ENCODE measurements around the gene HOXD10.

HOXD10 gene

DNA sequence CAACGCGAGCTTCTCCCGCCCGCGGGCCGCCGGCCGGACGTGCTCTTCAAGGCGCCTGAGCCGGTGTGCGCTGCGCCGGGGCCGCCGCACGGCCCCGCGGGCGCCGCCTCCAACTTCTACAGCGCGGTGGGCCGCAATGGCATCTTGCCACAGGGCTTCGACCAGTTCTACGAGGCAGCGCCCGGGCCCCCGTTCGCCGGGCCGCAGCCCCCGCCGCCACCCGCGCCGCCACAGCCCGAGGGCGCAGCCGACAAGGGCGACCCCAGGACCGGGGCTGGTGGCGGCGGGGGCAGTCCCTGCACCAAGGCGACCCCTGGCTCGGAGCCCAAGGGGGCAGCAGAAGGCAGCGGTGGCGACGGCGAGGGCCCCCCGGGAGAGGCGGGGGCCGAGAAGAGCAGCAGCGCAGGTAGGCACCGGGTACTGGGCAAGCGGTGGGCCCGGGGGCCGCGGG lies 8.8 kb upstream of the HOXD10 start:
- peak in 1 of 2 experiments; percentile 36 for DNase-seq

DNA sequence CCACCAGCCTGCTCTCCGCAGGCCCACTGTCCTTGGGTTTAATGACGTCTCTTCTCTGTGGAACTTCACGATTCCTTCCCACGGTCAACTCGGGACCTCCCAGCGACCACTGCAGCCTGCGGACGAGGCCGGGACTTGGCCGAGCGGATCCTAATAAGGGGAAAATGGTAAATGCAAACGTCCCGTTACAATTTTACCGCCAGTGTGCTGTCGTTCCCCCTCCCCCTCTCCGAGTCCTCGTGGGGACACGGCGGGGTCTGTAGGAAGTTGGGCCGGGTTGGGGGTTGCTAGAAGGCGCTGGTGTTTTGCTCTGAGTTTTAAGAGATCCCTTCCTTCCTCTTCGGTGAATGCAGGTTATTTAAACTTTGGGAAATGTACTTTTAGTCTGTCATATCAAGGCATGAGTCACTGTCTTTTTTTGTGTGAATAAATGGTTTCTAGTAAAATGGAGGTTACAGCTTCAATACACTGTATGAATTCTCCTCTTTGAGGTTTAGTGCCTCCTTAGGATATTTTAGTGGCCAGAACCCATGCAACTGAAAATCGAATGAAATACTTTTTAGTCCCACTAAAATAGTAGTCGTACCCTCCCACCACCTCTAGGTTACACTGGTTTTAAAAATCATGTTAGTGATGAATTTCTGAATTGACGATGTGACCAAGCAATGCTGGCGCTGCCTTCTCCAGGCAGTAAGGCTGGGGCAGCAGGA lies 7.2 kb upstream of the HOXD10 start:
- no peak for DNase-seq

GRCh38 chr2:176109946-176110345 lies 6.6 kb upstream of the HOXD10 start:
- no peak for DNase-seq

DNA sequence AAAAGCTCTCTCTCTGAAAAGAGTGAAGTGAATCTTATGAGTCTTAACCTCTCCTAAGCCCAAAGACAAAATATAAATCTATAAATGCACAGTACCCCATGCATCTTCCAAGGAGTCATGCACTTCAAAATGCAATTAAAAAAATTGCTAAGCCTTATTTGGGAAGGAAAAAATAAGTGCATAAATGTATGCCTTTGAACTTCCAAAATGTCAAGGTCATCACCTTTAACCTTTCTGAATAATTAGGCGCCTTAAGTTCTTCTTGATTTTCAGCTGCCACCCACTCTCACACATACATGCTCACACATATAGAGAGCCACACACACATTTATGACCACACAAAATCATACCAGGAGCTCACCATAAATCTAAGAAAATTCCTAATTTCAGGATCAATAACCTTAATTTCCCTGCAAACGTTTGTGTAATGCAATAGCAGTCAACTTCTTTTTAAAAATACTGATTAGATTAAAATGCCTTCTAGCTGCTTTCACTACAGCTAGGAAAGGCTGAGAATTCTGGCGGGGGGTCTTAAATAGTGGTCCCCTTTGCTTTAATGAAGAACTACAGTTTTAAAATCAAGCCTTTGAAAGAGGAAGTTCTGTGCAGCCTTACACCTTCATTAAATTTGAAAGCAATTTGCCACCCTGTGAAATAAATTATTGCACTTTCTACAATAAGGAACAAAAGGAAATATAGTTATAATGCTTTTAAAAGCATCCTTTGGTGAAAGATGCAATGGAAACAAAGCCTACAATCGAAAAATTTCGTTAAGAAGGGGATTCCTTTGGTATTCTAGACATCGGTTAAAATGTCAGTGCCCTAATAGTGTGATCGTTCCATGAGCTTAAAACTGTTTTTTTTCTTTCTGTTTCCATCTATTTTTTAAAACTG lies 5.9 kb upstream of the HOXD10 start:
- DNase-seq, result no peak

DNA sequence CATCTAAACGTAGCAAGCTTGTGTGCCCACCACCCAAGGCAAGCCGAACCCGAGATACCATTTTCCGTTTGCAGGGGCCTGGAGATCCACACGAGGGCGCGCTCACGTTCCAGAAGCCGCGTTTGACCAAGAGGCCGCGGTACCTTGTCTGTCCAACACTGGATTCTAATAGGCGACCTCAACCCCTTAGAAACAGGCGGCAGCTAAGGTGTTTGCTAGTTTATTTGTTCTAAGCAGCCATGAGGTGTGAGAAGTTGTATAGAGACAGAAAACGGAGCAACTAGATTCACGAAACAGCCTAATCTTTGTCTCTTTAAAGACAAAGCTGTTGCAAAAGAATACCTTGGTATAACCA lies 5.3 kb upstream of the HOXD10 start:
- DNase-seq, result peak in 1 of 2 experiments; percentile 64

DNA sequence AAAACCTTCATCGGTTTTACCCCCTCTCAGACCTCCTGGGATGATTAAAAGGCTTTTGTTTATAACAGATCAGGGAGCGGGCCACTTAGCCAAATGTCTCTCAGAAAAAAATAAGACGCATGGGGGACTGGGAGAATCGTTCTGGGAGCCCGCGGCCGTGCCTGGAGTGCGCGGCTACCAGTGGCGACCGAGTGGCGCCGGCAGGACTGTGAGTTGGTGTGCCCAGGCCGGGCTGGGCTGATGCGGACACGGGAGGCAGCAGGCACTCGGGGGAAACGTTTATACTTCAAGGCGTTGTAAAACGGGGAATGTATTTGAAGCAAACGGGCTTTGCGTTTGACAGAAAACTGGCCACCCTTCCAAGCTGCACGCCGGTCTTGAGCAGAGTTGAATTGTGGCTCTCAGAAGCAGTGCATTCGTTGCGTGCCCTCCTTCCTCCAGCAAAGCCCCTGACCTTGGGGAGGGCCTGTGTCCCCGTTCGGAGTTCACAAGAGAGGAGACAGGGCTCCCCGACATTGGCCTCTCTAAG lies 4.7 kb upstream of the HOXD10 start:
- no peak for DNase-seq

DNA sequence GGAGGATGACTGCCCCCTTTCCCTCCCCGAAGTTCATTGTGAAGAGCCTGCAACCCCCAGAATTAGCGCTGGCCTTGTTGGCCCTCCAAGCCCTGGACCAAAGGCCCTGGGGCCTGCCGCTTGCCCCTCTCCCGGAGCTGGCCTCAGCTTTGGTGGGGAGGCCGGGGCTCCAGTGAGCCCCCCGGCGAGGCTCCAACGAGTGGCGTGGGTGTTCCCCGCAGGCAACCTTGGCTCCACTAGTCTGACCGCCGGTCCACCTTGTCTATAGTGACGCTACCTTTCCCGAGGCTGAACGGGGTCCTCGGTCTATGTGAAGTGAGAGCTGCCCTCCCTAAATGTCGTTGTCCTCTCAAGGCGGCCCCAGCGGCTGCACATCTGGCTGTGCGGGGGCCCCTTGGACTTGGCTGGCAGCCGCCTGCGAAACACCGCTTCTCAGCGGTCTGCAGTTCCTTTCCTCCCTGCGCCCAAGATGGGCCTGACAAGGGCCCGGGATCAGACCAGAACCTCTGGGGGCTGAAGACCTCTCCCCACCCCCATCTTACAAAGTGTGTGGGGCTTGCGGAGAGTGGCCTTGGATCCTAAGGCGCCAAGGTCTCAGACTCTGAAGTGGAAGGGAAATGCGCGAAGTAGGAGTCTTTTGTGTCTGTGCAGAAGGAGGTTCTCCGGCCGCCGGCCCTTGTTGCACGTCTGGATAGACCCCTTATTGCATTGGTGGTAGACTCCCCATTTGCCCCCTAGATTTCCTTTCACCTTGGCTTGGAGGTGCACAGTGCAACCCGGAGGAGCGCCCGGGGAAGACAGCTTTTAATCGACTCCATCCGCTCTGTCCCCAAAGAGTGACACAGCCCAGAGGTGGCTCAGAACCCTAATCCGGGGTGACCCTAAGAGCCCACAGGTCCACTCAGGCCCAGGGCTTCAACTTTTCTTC lies 3.9 kb upstream of the HOXD10 start:
- no peak for DNase-seq

DNA sequence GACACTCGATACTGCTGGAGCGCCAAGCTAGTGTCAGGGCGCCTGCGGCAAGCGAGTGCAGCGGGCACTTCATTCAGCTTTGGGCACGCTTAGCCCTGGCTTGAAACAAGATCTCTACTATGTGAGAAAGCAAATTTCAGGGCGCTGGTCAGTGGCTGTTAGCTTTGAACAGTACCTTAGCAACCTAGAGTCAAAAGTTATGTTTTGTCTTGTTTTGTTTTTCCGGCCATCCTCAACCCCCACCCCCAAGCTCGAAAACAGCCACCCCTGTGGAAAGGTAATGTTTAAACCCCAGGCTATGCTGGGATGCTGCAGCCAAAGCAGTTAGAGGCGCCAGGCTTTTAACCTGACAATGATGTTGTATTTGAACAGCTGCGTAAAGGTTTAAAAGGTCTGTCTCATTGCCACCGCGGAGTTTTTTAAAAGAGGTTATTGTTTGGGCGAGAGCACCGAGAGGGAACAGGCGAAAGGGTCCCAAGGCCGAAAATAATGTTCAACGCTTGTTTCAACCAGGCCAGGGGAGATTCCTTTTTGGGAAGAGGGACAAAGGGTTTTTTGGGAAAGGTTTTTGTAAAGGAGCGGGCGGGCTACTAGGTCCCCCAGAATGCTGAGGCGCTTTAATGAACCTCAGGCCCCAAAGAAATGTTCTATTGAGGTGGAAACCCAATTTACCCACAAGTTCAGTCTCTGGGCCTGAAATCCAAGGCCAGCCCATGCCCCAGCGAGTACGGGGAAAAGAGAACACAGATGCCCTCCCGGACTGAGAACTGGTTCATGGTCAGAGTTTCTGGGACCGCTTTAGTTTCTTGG lies 2.3 kb upstream of the HOXD10 start:
- DNase-seq, result no peak

DNA sequence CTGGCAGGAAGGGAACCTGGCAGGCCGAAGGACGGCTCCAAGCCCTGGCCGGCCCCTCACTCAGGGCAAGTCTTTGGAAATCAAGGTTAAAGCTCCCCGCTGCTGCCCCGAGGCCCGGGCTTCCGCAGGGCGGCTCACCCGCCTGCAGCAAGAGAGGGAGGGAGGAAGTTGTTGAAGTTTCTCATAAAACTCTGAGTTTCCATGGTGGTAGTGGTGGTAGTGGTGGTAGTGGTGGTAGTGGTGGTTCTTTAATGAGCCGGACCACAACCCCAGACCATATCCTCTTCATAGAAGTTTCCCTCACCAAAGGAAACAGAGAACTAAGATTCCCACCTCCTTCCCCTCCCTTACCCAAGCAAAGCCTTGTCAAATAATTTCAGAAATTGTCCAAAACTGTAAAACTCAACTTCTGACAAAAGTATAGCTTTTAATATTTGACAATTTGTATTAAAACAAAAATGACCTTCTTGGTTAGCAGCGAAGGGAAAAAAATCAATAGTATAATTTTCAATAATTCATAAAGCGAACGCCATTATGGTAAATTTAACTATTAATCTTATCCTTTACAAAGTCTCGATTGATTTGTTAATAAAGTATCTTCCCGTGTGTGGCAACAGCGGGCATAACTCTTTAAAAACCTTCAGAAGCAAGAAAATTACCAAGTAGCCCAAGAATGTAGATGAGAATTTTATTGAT lies 1.5 kb upstream of the HOXD10 start:
- DNase-seq, result no peak

DNA sequence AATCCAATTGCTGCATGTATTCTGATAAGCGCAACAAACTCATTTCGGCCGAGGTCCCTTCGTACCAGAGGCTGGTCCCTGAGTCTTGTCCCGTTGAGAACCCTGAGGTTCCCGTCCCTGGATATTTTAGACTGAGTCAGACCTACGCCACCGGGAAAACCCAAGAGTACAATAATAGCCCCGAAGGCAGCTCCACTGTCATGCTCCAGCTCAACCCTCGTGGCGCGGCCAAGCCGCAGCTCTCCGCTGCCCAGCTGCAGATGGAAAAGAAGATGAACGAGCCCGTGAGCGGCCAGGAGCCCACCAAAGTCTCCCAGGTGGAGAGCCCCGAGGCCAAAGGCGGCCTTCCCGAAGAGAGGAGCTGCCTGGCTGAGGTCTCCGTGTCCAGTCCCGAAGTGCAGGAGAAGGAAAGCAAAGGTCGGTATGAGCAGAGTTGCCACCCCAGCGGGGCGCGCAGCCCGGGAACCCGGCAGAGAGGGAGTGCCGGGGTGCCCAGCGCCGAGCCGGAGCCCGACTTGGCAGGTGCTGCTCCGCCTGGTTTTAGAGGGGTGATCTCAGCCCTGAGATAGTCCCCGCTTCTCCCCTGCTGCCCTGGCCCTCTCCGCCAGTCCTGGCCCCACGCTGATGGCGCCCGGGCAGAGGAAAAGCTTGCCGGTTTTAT lies 714 bp downstream of the HOXD10 start:
- no peak for DNase-seq

DNA sequence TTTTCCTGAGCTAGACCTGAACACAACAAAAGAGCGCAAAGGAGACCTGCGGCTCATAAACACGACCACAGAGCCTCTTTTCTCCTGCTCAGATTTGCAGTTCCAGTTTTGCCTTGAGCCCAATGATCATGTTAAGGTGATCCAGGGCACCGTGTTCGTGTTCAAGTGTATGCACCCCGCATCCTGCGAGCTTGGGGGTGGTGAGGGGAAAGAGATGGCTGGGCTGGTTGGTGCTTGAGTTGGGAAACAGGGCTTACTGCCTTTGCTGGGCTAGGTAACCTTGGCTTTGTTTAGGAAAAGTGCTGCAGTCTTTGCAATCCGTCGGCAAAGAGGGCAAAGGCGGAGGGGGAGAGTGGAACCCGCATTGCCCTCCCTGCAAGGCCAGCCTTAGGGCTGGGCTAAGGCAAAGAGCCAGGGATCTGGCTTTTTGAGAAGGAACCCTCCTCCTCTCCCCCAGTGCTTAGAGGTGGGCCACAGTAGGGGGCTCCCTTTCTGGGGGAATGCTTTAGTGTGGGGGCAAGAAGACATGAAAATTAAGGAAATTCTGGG lies 1.3 kb downstream of the HOXD10 start:
- DNase-seq, result no peak

DNA sequence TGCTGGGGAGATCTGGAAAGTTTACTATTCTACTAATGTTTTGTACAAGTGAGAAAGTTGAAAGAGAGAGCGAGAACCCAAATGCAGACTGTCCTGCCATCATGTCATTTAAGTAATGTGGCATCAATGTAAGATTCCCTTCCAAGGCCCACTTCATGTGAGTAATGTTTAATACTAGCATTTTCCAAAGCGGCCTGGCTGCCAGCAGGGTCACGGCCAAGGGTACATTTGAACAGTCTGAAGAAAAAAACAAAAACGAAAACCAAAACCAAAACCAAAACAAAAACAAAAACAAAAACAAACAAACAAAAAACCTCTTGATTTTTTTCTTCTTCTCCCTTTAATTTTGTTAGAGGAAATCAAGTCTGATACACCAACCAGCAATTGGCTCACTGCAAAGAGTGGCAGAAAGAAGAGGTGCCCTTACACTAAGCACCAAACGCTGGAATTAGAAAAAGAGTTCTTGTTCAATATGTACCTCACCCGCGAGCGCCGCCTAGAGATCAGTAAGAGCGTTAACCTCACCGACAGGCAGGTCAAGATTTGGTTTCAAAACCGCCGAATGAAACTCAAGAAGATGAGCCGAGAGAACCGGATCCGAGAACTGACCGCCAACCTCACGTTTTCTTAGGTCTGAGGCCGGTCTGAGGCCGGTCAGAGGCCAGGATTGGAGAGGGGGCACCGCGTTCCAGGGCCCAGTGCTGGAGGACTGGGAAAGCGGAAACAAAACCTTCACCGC lies 2.2 kb downstream of the HOXD10 start:
- DNase-seq, result peak; percentile 40 to 55

DNA sequence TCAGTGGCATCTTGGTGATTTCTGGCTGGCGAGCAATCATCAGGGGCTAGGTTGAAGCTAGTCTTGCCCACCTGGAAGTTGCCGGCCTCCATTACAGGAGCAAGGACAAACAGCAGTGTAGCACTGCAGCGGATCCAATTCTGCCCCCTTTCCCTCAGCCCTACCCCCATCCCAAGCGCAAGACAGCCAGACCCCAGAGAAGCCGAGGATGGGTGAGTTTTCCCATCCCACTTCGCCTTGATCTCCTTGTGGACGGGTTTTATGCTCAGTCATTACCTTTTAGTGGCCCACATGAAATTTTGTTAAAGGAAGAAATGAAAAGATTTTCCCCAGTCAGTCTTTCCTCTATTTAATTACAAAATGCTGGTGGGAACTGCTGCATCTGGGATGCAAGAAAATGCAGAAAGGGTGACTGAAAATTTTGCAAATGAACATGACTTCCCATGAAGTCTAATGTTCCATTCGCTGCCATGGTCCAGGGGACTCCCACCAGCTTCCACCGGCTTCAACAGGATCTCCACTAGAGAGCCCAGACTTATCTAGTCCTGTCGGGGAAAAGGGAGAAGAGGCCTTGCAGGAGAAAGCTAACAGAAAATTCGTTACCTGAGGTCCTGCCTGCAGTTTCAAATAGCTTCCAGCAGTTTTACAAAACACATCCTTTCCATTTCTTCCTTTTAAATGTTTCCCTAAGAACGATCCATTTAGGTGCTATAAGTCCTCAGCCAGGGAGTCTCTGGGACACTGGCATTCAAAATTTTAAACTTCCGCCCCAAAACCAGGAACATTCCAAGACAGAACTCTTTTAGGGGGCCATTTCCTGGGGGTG lies 4.0 kb downstream of the HOXD10 start:
- DNase-seq, result no peak

- no peak for DNase-seq
Observed at GRCh38 chr2:176121190-176122051, 4.8 kb downstream of the HOXD10 start.

GRCh38 chr2:176122052-176122682 lies 5.6 kb downstream of the HOXD10 start:
- peak; percentile 54 to 60 for DNase-seq

GRCh38 chr2:176122683-176123410 lies 6.3 kb downstream of the HOXD10 start, which contains the start of gene HOXD9:
Gene HOXD9 (plus strand): TSS chr2:176122719. CDS start chr2:176122769, 50 bp downstream.
- DNase-seq, result peak in 1 of 2 experiments; percentile 72

All from NCI-H524 (cell line).